GM19043 (cell line): ENCODE results near the gene HSF4.

ENCODE experiments used
- ATAC-seq: cut with Tn5 transposase; IDR thresholded peaks from one replicate; pipeline ENCODE4 v1.9.1; 2021; ENCODE audit warnings: low read depth; ENCODE audit not compliant: unreplicated experiment

HSF4 gene

GRCh38 chr16:67197704-67198103 lies 33.2 kb downstream of the HSF4 start:
- ATAC-seq, result no peak

- no peak for ATAC-seq
Measured at GRCh38 chr16:67198238-67198734, 33.7 kb downstream of the HSF4 start.

GRCh38 chr16:67199011-67199807 lies 34.7 kb downstream of the HSF4 start, which contains the start of gene ELMO3:
ELMO3 (plus strand) TSS chr16:67199131; CDS start chr16:67199327, 196 bp downstream.
- ATAC-seq, result no peak

GRCh38 chr16:67199808-67200198 lies 35.3 kb downstream of the HSF4 start:
- ATAC-seq, result no peak

- no peak for ATAC-seq
Measured at GRCh38 chr16:67200491-67200890, 35.9 kb downstream of the HSF4 start.

GRCh38 chr16:67201411-67202345 lies 37.1 kb downstream of the HSF4 start:
- no peak for ATAC-seq

GRCh38 chr16:67202426-67202825 lies 37.9 kb downstream of the HSF4 start:
- ATAC-seq, result no peak

GRCh38 chr16:67202956-67203493 lies 38.5 kb downstream of the HSF4 start:
- no peak for ATAC-seq

GRCh38 chr16:67204076-67204475 lies 39.5 kb downstream of the HSF4 start:
- no peak for ATAC-seq

GRCh38 chr16:67206129-67206837 lies 41.7 kb downstream of the HSF4 start:
- ATAC-seq, result no peak

- ATAC-seq, result no peak
Measured at GRCh38 chr16:67206838-67207248, 42.3 kb downstream of the HSF4 start.

- no peak for ATAC-seq
Measured at GRCh38 chr16:67207249-67208091, 42.9 kb downstream of the HSF4 start.

- ATAC-seq, result no peak
Measured at GRCh38 chr16:67208154-67208896, 43.8 kb downstream of the HSF4 start.

- no peak for ATAC-seq
Measured at GRCh38 chr16:67209565-67209964, 45.0 kb downstream of the HSF4 start.

- no peak for ATAC-seq
Measured at GRCh38 chr16:67210069-67210937, 45.8 kb downstream of the HSF4 start.

- ATAC-seq, result no peak
Measured at GRCh38 chr16:67211674-67212073, 47.1 kb downstream of the HSF4 start.

- no peak for ATAC-seq
Measured at GRCh38 chr16:67212766-67213165, 48.2 kb downstream of the HSF4 start.
